Endothelial cell (in vitro differentiated cells): ENCODE results near the gene ANXA3. TPM values are rescaled to one million over a fixed set of nuclear protein-coding genes. Genes with fewer than 3 reads are reported as not detected.

Experiments used
- DNase-seq: peaks from one replicate; pipeline ENCODE4 v3.0.0; 2021; ENCODE audit warnings: low spot score
- H3K27ac Mint-ChIP-seq: one replicate; pipeline ENCODE4 v1.8.0; 2021; ENCODE audit warnings: mixed read lengths, inconsistent platforms; ENCODE audit not compliant: unreplicated experiment
- H3K27me3 Mint-ChIP-seq: one replicate; pipeline ENCODE4 v1.8.0; 2021; ENCODE audit warnings: mild to moderate bottlenecking, moderate library complexity, mixed read lengths, inconsistent platforms; ENCODE audit not compliant: unreplicated experiment
- H3K36me3 Mint-ChIP-seq: one replicate; pipeline ENCODE4 v1.8.0; 2021; ENCODE audit warnings: mild to moderate bottlenecking, low read depth, mixed read lengths, inconsistent platforms; ENCODE audit not compliant: unreplicated experiment
- H3K4me1 Mint-ChIP-seq: one replicate; pipeline ENCODE4 v1.8.0; 2021; ENCODE audit warnings: mild to moderate bottlenecking, mixed read lengths, inconsistent platforms; ENCODE audit not compliant: unreplicated experiment
- H3K4me3 Mint-ChIP-seq: one replicate; pipeline ENCODE4 v1.8.0; 2021; ENCODE audit warnings: mild to moderate bottlenecking, mixed read lengths, inconsistent platforms; ENCODE audit not compliant: unreplicated experiment
- H3K9me3 Mint-ChIP-seq: one replicate; pipeline ENCODE4 v1.8.0; 2021; ENCODE audit warnings: mixed read lengths, inconsistent platforms; ENCODE audit not compliant: unreplicated experiment
- total RNA-seq: library from RNA; stranded (reverse); fragmentation: NEBNext Ultra II Directional; extraction: Animal tissue kit (Norgen Biotek cat#: 25700); gene quantifications from one replicate; pipeline ENCODE4 v1.2.1, GENCODE V29; 2021; ENCODE audit not compliant: unreplicated experiment
- TF ChIP-seq, protein P1 (sequence below): fragments of 200-600 bp; sonication (generic); IDR thresholded peaks from one replicate; pipeline ENCODE4 v1.5.0; 2021; ENCODE audit warnings: antibody characterized with exemption; ENCODE audit not compliant: unreplicated experiment

The ANXA3 gene
- total RNA-seq, 1 donor from 2014 or later: 30.4 TPM

GRCh38 chr4:78599147-78599546, 47.6 kb downstream of the ANXA3 start:
- Mint-ChIP-seq H3K4me3 (peak overlapping the region; percentile 5), H3K9me3 (no peaks in the 10 kb centered on the region), H3K27me3 (no peaks in the 10 kb centered on the region), H3K36me3 (peaks cover 16% of the 10 kb centered on the region), H3K27ac (peak overlapping the region; percentile 16), H3K4me1 (peaks cover 38% of the 10 kb centered on the region)
- TF ChIP-seq, protein P1, sequence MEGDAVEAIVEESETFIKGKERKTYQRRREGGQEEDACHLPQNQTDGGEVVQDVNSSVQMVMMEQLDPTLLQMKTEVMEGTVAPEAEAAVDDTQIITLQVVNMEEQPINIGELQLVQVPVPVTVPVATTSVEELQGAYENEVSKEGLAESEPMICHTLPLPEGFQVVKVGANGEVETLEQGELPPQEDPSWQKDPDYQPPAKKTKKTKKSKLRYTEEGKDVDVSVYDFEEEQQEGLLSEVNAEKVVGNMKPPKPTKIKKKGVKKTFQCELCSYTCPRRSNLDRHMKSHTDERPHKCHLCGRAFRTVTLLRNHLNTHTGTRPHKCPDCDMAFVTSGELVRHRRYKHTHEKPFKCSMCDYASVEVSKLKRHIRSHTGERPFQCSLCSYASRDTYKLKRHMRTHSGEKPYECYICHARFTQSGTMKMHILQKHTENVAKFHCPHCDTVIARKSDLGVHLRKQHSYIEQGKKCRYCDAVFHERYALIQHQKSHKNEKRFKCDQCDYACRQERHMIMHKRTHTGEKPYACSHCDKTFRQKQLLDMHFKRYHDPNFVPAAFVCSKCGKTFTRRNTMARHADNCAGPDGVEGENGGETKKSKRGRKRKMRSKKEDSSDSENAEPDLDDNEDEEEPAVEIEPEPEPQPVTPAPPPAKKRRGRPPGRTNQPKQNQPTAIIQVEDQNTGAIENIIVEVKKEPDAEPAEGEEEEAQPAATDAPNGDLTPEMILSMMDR: no peak
- DNase-seq: no peak

DNA sequence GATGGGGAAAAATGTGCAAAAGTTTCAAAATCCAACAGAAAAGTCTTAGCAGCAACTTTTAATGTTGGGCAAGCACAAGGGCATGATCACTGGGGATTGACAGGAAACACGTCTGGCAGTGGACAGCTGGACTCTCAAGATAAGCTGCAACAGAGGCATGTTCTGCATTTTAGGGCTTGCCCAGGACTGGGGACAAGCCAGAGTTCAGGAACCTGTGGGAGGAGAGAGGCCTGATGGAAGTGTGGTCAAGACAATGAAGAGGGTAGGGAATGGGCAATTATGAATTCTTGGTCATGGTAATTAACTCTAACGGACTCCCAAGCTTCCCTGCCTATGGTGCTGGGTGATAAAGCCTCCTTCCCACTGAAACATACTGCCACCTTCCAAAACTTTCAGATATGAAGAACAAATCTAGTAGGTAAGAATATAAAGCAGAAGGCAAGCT, 48.4 kb downstream of the ANXA3 start:
- Mint-ChIP-seq H3K4me3 (peak overlapping the region; percentile 52), H3K4me1 (peaks cover 38% of the 10 kb centered on the region), H3K27me3 (no peaks in the 10 kb centered on the region), H3K9me3 (no peaks in the 10 kb centered on the region), H3K36me3 (peaks cover 10% of the 10 kb centered on the region), H3K27ac (peak overlapping the region; percentile 86)
- TF ChIP-seq, protein P1: no peak
- DNase-seq: peak; percentile 48

- H3K9me3 Mint-ChIP-seq: no peaks in the 10 kb centered on the region
- peaks cover 10% of the 10 kb centered on the region for H3K36me3 Mint-ChIP-seq
- H3K4me1 Mint-ChIP-seq: peaks cover 32% of the 10 kb centered on the region
- TF ChIP-seq, protein P1: no peak
- no peak for DNase-seq
- no peaks in the 10 kb centered on the region for H3K27me3 Mint-ChIP-seq
- H3K4me3 Mint-ChIP-seq: no peak overlapping the region
- no peak overlapping the region for H3K27ac Mint-ChIP-seq
Measured at GRCh38 chr4:78601013-78601412, 49.4 kb downstream of the ANXA3 start.

GRCh38 chr4:78602334-78602733, 50.8 kb downstream of the ANXA3 start:
- DNase-seq: no peak
- Mint-ChIP-seq H3K4me3 (peak overlapping the region; percentile 28), H3K27me3 (no peaks in the 10 kb centered on the region), H3K27ac (no peak overlapping the region), H3K9me3 (no peaks in the 10 kb centered on the region), H3K4me1 (peaks cover 41% of the 10 kb centered on the region), H3K36me3 (peaks cover 10% of the 10 kb centered on the region)
- TF ChIP-seq, protein P1: no peak

DNA sequence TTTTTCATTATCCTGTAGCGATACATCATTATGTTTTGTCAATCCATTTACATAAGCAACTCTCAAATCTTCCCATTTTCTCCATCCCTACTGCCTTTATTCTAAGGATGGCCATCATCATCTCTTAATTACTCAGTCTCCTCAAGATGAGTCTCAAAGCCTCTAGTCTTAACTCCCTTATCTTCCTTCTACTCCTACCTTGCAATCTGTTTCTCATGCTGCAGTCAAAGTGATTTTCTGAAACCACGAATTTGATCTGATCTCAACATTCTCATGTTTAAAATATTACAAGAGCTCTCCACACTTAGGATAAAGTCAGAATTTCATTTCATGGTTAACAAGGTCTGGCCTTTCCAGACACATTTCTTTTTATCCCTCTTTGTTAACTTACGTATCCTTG, 51.8 kb downstream of the ANXA3 start:
- Mint-ChIP-seq H3K36me3 (peaks cover 10% of the 10 kb centered on the region), H3K4me1 (peaks cover 52% of the 10 kb centered on the region), H3K27me3 (no peaks in the 10 kb centered on the region), H3K9me3 (no peaks in the 10 kb centered on the region), H3K27ac (no peak overlapping the region), H3K4me3 (no peak overlapping the region)
- DNase-seq: no peak
- TF ChIP-seq, protein P1: no peak
